Testis (tissue), 3 donors: ENCODE results near the gene FAM120A. TPM values are rescaled to one million over a fixed set of nuclear protein-coding genes. Genes with fewer than 3 reads are reported as not detected.
"Not testable (repeated sequence)": the region's sequence is repeated elsewhere in the genome, so short reads cannot be mapped to it uniquely, and the experiment has no call there.

Experiments
- DNase-seq: peaks from one replicate; pipeline ENCODE4 v3.0.0-alpha.2; 2019
- H3K27ac ChIP-seq, 2 donors: fragments of 200-600 bp; sonication (generic); one replicate each; pipeline ENCODE4 v1.5.1; 2019
- H3K27me3 ChIP-seq: fragments of 200-600 bp; sonication (generic); one replicate; pipeline ENCODE4 v1.5.1; 2019
- H3K36me3 ChIP-seq: fragments of 200-600 bp; sonication (generic); one replicate; pipeline ENCODE4 v1.5.1; 2017; ENCODE audit warnings: low read depth; ENCODE audit errors: missing control alignments
- H3K4me1 ChIP-seq: fragments of 200-600 bp; sonication (generic); one replicate; pipeline ENCODE4 v1.5.1; 2019
- H3K4me3 ChIP-seq, 2 donors: fragments of 200-600 bp; sonication (generic); one replicate each; pipeline ENCODE4 v1.5.1; 2017 to 2019
- H3K9me3 ChIP-seq: fragments of 200-600 bp; sonication (generic); one replicate; pipeline ENCODE4 v1.5.1; 2017
- POLR2A ChIP-seq: fragments of 450-650 bp; IDR thresholded peaks from one replicate; pipeline ENCODE4 v1.6.1; 2017; ENCODE audit warnings: antibody characterized with exemption, mild to moderate bottlenecking, moderate library complexity
- WGBS, 2 donors: methylation state at CpG; one replicate each; pipeline ENCODE4 v1.1.5; 2018; 5-methylcytosine and 5-hydroxymethylcytosine counted together
- intact Hi-C: fragments of 100-400 bp; cut with DNase I; formaldehyde crosslinking; loops from one replicate; pipeline ENCODE4 v1.15.1; 2023; ENCODE audit warnings: low total_unique reads
- polyA plus RNA-seq: library from polyadenylated mRNA; stranded (reverse); fragments of 350-450 nt; fragmentation: Illumina TruSeq; extraction: RNeasy Lipid Tissue Mini Kit (QIAGEN cat#74804); gene quantifications from one replicate; pipeline ENCODE4 v1.2.3, GENCODE V29; 2014; ENCODE audit warnings: low read depth, low replicate concordance; ENCODE audit not compliant: insufficient read depth
- total RNA-seq, 2 donors: library from RNA; depleted of rRNA; stranded (reverse); fragments of >200 nt; gene quantifications; one replicate each; pipeline ENCODE4 v1.2.3, GENCODE V29; 2016
- TF ChIP-seq, protein P1 (sequence below), 3 experiments: fragments of 450-650 bp in 2 of 3; fragments of 200-600 bp in 1 of 3; sonication (generic) in 1 of 3; IDR thresholded peaks; one replicate each; pipeline ENCODE4 v1.5.1; 2016 to 2019; ENCODE audit warnings: antibody characterized with exemption in 3 of 3, mild to moderate bottlenecking in 2 of 3, moderate library complexity in 1 of 3

FAM120A gene
- total and polyA plus RNA-seq, 3 donors from 2014 or later, result 39.3 to 81.5 (median 73.9) TPM

DNA sequence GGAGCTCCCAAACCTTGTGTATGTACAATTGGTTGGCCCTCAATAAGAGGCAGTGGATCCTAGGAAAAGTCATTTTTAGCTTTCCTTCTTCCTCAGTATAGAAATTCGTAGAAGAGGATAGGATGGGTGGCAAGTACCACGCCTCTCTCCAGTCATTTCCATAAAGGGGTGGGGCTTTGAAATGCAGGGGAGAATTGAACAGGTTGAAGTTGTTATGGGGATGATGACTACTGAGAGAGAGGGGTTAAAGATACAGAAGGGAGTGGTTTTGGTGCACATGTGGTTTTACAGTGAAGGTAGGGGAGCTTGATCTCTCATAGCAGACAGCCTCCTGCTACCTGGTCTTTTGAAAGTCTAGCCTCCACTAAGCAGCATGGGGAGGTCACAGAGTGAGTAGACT lies 56.3 kb downstream of the FAM120A start:
- intact Hi-C loops, result no loop called here
- Histone ChIP-seq H3K4me1 (peaks cover 9% of the 10 kb centered on the region), H3K27me3 (no peaks in the 10 kb centered on the region), H3K9me3 (no peaks in the 10 kb centered on the region), H3K36me3 (no peaks in the 10 kb centered on the region), H3K27ac (no peak overlapping the region), H3K4me3 (no peak overlapping the region)
- TF ChIP-seq, protein P1, sequence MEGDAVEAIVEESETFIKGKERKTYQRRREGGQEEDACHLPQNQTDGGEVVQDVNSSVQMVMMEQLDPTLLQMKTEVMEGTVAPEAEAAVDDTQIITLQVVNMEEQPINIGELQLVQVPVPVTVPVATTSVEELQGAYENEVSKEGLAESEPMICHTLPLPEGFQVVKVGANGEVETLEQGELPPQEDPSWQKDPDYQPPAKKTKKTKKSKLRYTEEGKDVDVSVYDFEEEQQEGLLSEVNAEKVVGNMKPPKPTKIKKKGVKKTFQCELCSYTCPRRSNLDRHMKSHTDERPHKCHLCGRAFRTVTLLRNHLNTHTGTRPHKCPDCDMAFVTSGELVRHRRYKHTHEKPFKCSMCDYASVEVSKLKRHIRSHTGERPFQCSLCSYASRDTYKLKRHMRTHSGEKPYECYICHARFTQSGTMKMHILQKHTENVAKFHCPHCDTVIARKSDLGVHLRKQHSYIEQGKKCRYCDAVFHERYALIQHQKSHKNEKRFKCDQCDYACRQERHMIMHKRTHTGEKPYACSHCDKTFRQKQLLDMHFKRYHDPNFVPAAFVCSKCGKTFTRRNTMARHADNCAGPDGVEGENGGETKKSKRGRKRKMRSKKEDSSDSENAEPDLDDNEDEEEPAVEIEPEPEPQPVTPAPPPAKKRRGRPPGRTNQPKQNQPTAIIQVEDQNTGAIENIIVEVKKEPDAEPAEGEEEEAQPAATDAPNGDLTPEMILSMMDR (IDR thresholded peaks at IDR 0.05), result no peak
- TF ChIP-seq POLR2A, result no peak
- no peak for DNase-seq
- 86 to 97% methylated on average over 2 of the region's 2 CpGs for WGBS, 2 donors

DNA sequence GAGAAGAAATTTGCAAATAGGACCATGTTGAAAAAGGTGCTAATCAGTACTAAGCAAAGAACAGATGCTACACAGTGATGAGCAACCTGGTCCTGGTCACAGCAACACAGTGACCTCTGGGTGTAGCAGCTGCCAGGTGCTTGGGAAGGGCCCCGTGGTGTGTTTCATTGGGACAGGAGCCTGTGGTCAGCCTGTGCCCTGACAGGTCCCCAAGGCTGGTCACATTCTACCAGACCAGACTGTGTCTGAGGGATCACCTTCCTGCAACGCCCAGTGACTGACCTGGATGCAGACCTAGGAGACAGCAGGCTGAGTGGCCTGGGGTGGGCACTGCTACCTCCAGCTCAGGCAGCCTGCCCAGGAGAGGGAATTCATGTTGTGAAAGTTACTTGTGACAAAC lies 56.7 kb downstream of the FAM120A start:
- H3K27me3 ChIP-seq, result no peaks in the 10 kb centered on the region
- 91% methylated on average over 2 of the region's 2 CpGs; no CpG with 5 or more reads in 1 of the 2 donors for WGBS, 2 donors
- TF ChIP-seq, protein P1 (IDR thresholded peaks at IDR 0.05), result no peak
- no peak for TF ChIP-seq POLR2A
- H3K27ac ChIP-seq, result no peak overlapping the region
- no peaks in the 10 kb centered on the region for H3K9me3 ChIP-seq
- H3K4me3 ChIP-seq, result no peak overlapping the region
- peaks cover 9% of the 10 kb centered on the region for H3K4me1 ChIP-seq
- intact Hi-C loops, result no loop called here
- no peak for DNase-seq
- H3K36me3 ChIP-seq, result no peaks in the 10 kb centered on the region

DNA sequence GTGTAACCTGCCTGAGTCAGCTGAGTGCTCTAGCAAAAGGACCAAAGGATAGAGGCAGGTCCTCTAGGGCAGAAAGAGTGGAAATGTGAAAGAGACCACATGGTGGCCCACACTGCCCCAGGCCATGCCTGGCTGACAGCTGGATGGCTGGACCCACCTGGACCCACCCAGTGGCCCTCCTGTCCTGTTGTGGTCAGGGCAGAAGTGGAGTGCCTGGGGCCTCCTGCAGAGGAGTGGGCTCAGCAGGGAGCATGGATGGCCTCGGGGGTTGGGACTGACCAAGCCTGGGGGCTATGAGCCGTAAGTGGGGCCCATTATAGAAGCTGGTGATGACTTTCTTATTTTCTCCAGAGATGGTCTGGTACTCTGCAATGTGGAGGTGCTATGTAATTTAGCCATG lies 57.6 kb downstream of the FAM120A start:
- DNase-seq, result no peak
- no peaks in the 10 kb centered on the region for H3K36me3 ChIP-seq
- H3K4me3 ChIP-seq, result no peak overlapping the region
- no peaks in the 10 kb centered on the region for H3K27me3 ChIP-seq
- intact Hi-C loops, result no loop called here
- TF ChIP-seq POLR2A, result no peak
- TF ChIP-seq, protein P1 (IDR thresholded peaks at IDR 0.05), result no peak
- H3K4me1 ChIP-seq, result peaks cover 9% of the 10 kb centered on the region
- H3K27ac ChIP-seq, result no peak overlapping the region
- H3K9me3 ChIP-seq, result no peaks in the 10 kb centered on the region
- 83 to 92% methylated on average over 1 to 2 of the region's 2 CpGs for WGBS, 2 donors

DNA sequence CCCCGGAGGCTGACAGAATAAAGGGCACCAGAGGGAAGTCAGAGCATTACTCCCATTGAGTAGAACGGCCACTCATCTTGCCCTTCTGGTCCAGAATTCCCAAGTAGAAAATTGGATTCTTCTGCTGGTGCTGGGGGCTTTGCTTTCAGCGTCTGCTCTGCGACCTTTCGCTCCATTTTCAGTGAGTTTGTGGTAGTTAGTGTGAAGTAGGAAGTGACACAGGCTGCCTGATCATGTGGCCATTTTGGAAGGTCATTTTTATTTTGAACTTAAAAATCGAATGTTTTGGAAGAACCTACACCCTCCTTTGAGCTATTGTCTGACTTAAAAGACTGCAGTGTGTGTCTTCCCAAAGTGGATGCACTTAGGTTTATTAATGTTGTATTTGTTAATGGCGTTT lies 58.6 kb downstream of the FAM120A start:
- H3K36me3 ChIP-seq, result no peaks in the 10 kb centered on the region
- TF ChIP-seq, protein P1 (IDR thresholded peaks at IDR 0.05), result no peak
- TF ChIP-seq POLR2A, result no peak
- 82 to 89% methylated on average over 7 of the region's 7 CpGs for WGBS, 2 donors
- no peaks in the 10 kb centered on the region for H3K9me3 ChIP-seq
- H3K27ac ChIP-seq, result no peak overlapping the region
- no peak for DNase-seq
- intact Hi-C loops, result no loop called here
- peaks cover 9% of the 10 kb centered on the region for H3K4me1 ChIP-seq
- no peak overlapping the region for H3K4me3 ChIP-seq
- no peaks in the 10 kb centered on the region for H3K27me3 ChIP-seq

DNA sequence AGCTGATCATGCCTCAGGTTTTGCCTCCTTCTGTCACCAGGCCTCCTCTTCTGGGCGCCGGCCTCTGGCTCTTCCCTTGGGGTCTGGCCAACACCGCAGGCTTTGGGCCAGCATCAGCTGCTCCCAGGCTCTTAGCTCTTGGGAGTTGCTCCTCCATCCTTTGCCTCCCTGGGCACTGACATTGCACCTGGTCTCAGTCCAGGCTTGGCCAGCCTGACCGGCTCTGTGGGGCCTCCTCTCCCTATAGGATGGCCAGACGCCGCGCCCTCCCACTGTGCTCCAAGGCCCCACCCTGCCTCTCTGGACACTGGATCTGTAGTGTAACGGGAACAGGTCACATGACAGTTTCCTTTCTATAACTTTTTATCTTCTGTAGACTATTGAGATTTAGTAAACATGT lies 59.7 kb downstream of the FAM120A start:
- H3K9me3 ChIP-seq, H3K4me1 ChIP-seq, H3K36me3 ChIP-seq, H3K4me3 ChIP-seq, H3K27me3 ChIP-seq, intact Hi-C loops: not testable (repeated sequence)
- peak overlapping the region; percentile 39 to 61 for H3K27ac ChIP-seq
- peak; percentile 48 for DNase-seq
- 63 to 88% methylated on average over 7 to 8 of the region's 8 CpGs for WGBS, 2 donors

DNA sequence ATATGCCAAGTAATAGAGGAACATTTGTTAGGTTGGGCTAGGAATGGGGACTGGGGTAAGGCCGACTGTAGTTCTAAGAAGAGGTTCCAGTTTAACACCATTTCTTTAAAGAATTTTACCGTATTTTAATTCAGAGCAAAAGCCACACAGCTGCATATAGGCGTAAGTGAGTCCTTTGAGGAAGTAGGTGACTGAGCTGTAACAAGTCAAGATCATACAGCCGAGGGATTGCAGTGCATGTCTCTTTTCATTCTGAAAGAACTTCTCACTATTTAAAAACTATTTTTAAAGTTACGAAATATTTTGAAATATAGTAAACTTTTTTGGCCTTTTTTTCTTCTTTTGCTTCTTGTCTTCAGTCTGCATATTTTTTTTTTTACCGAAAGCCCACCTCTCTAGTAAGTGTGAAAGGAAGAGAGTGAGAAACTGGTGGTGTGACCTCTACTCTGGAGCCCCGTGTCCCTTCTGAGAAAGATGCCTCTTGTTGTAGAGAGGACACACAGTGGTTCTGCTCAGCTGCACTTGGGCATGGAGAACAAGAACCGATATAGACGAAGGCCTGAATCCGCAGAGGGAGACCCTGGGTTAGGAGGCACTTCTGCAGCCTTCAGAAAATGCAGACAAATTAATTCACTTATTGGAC lies 60.8 kb downstream of the FAM120A start:
- H3K4me1 ChIP-seq, H3K27me3 ChIP-seq, H3K36me3 ChIP-seq, DNase-seq, H3K9me3 ChIP-seq, H3K4me3 ChIP-seq, intact Hi-C loops: not testable (repeated sequence)
- WGBS, 2 donors, result 70 to 75% methylated on average over 10 of the region's 10 CpGs
- H3K27ac ChIP-seq, result peak overlapping the region in 1 of 2 donors; percentile 48
